Caco-2 (cell line): Measurements from ENCODE around the gene PLLP. TPM values are rescaled to one million over a fixed set of nuclear protein-coding genes. Genes with fewer than 3 reads are reported as not detected.

Source experiments
- BruUV-seq: library from RNA; stranded (reverse); fragments of 400-500 nt; replicated peaks from 2 replicates; lab custom pipeline; 2021; lab: Mats Ljungman, UMichigan
- CTCF ChIA-PET: fragments of 300-600 bp; sonication (Branson Sonifier 250); formaldehyde crosslinking; loops from one replicate; lab custom pipeline; 2022; ENCODE audit warnings: antibody characterized with exemption; lab: Charles Lee
- POLR2A ChIA-PET: fragments of 300-600 bp; sonication (Branson Sonifier 250); formaldehyde crosslinking; loops from one replicate; lab custom pipeline; 2022; ENCODE audit warnings: antibody characterized with exemption; lab: Charles Lee
- DNase-seq, 2 experiments: peaks; one replicate each; pipeline versions ENCODE4 v3.0.0 to v3.0.0-alpha.2; 2020 to 2022
- H3K27me3 ChIP-seq: replicated peaks from 2 replicates; pipeline ENCODE4 v1.6.0; 2011; ENCODE audit warnings: low read length; ENCODE audit not compliant: control insufficient read depth, insufficient read depth
- H3K36me3 ChIP-seq: 2 replicates; pipeline ENCODE4 v1.5.1; 2011; ENCODE audit warnings: low read length; ENCODE audit not compliant: control insufficient read depth, insufficient read depth
- H3K4me1 ChIP-seq: fragments of 250-450 bp; sonication (Bioruptor Pico); 2 replicates; pipeline ENCODE4 v1.5.1; 2020; ENCODE audit warnings: mild to moderate bottlenecking
- H3K4me3 ChIP-seq: 2 replicates; pipeline ENCODE4 v1.5.1; 2011; ENCODE audit warnings: low read depth, mild to moderate bottlenecking, control low read depth, low read length
- H3K9me3 ChIP-seq: fragments of 250-450 bp; sonication (Bioruptor Pico); 2 replicates; pipeline ENCODE4 v1.5.1; 2020; ENCODE audit warnings: mild to moderate bottlenecking, moderate library complexity
- H3K27ac Mint-ChIP-seq: one replicate; pipeline ENCODE4 v1.8.0; 2022; ENCODE audit warnings: mixed read lengths; ENCODE audit not compliant: unreplicated experiment
- H3K27me3 Mint-ChIP-seq: one replicate; pipeline ENCODE4 v1.8.0; 2022; ENCODE audit warnings: mixed read lengths; ENCODE audit not compliant: insufficient read depth, unreplicated experiment
- H3K36me3 Mint-ChIP-seq: one replicate; pipeline ENCODE4 v1.8.0; 2022; ENCODE audit warnings: mild to moderate bottlenecking, mixed read lengths; ENCODE audit not compliant: insufficient read depth, unreplicated experiment
- H3K4me1 Mint-ChIP-seq: one replicate; pipeline ENCODE4 v1.8.0; 2022; ENCODE audit warnings: low read depth, mixed read lengths; ENCODE audit not compliant: unreplicated experiment
- H3K4me3 Mint-ChIP-seq: one replicate; pipeline ENCODE4 v1.8.0; 2022; ENCODE audit warnings: mild to moderate bottlenecking, moderate library complexity, mixed read lengths; ENCODE audit not compliant: unreplicated experiment
- H3K9me3 Mint-ChIP-seq: one replicate; pipeline ENCODE4 v1.8.0; 2022; ENCODE audit warnings: mixed read lengths; ENCODE audit not compliant: unreplicated experiment
- CTCF ChIP-seq, 2 experiments: fragments of 200-600 bp in 1 of 2; IDR thresholded peaks; 1 replicate in 1 of 2; 2 replicates in 1 of 2; pipeline versions ENCODE4 v1.5.1 to v1.8.0; 2011 to 2022; ENCODE audit warnings: antibody characterized with exemption in 1 of 2, control low read depth in 1 of 2, inconsistent platforms in 1 of 2, low read depth in 1 of 2, low read length in 1 of 2, mild to moderate bottlenecking in 1 of 2, moderate library complexity in 1 of 2; ENCODE audit not compliant: insufficient read depth in 1 of 2, severe bottlenecking in 1 of 2, unreplicated experiment in 1 of 2
- intact Hi-C: fragments of 100-400 bp; cut with micrococcal nuclease; formaldehyde crosslinking; loops from one replicate; pipeline ENCODE4 v1.10.0; 2022; ENCODE audit not compliant: unreplicated experiment
- total RNA-seq: library from RNA; stranded (reverse); gene quantifications from 2 replicates; pipeline ENCODE4 v1.2.3, GENCODE V29; 2022

The PLLP gene
- total RNA-seq, 1 experiment from 2014 or later, result 53.0 TPM

GRCh38 chr16:57316390-57317017 is 32.0 kb upstream of the PLLP start:
- POLR2A ChIA-PET, result interaction anchor here (0.6 kb wide), 1 partner anchor 126 kb away, joined by 10 read pairs; no protein-coding TSS in a partner anchor
- CTCF ChIA-PET, result interaction anchor here (1.0 kb wide), 1 partner anchor 12 kb away, joined by 3 read pairs; no protein-coding TSS in a partner anchor
- peaks cover 17% of the 10 kb centered on the region for H3K4me1 ChIP-seq
- H3K4me1 Mint-ChIP-seq, result peaks cover 6% of the 10 kb centered on the region
- TF ChIP-seq CTCF (IDR thresholded peaks at IDR 0.05; ENCODE audit: insufficient read depth in 1 of 2, low read depth in 1 of 2, low read length in 1 of 2, severe bottlenecking in 1 of 2, unreplicated experiment in 1 of 2), result no peak
- no peaks in the 10 kb centered on the region for H3K27me3 Mint-ChIP-seq
- intact Hi-C loops, result no loop called here
- DNase-seq, result peak in 1 of 2 experiments; percentile 20
- no peak overlapping the region for H3K4me3 Mint-ChIP-seq
- no peaks in the 10 kb centered on the region for H3K9me3 ChIP-seq
- H3K27ac Mint-ChIP-seq, result no peak overlapping the region
- no TSS peak for BruUV-seq
- no peak overlapping the region for H3K4me3 ChIP-seq
- H3K27me3 ChIP-seq, result no peaks in the 10 kb centered on the region
- no peaks in the 10 kb centered on the region for H3K9me3 Mint-ChIP-seq
- H3K36me3 Mint-ChIP-seq, result no peaks in the 10 kb centered on the region
- H3K36me3 ChIP-seq, result no peaks in the 10 kb centered on the region

GRCh38 chr16:57315416-57315815 is 30.9 kb upstream of the PLLP start:
- peaks cover 6% of the 10 kb centered on the region for H3K4me1 Mint-ChIP-seq
- no peaks in the 10 kb centered on the region for H3K9me3 Mint-ChIP-seq
- TF ChIP-seq CTCF (IDR thresholded peaks at IDR 0.05; ENCODE audit: insufficient read depth in 1 of 2, low read depth in 1 of 2, low read length in 1 of 2, severe bottlenecking in 1 of 2, unreplicated experiment in 1 of 2), result no peak
- no peak overlapping the region for H3K27ac Mint-ChIP-seq
- H3K9me3 ChIP-seq, result no peaks in the 10 kb centered on the region
- no peak overlapping the region for H3K4me3 ChIP-seq
- ChIA-PET POLR2A (no interaction called here), CTCF (interaction anchor here (0.7 kb wide), 1 partner anchor 23 kb away, joined by 3 read pairs; no protein-coding TSS in a partner anchor)
- H3K27me3 Mint-ChIP-seq, result no peaks in the 10 kb centered on the region
- H3K36me3 Mint-ChIP-seq, result no peaks in the 10 kb centered on the region
- H3K4me3 Mint-ChIP-seq, result no peak overlapping the region
- no peaks in the 10 kb centered on the region for H3K36me3 ChIP-seq
- intact Hi-C loops, result no loop called here
- DNase-seq, result no peak
- H3K4me1 ChIP-seq, result peaks cover 17% of the 10 kb centered on the region
- BruUV-seq, result no TSS peak
- no peaks in the 10 kb centered on the region for H3K27me3 ChIP-seq

GRCh38 chr16:57314161-57314785 is 29.8 kb upstream of the PLLP start:
- no peaks in the 10 kb centered on the region for H3K27me3 Mint-ChIP-seq
- intact Hi-C loops, result no loop called here
- no peak for DNase-seq
- H3K27me3 ChIP-seq, result no peaks in the 10 kb centered on the region
- H3K4me3 ChIP-seq, result no peak overlapping the region
- H3K9me3 Mint-ChIP-seq, result no peaks in the 10 kb centered on the region
- no peaks in the 10 kb centered on the region for H3K36me3 ChIP-seq
- BruUV-seq, result no TSS peak
- no peak overlapping the region for H3K4me3 Mint-ChIP-seq
- H3K4me1 Mint-ChIP-seq, result peaks cover 6% of the 10 kb centered on the region
- no peak overlapping the region for H3K27ac Mint-ChIP-seq
- H3K9me3 ChIP-seq, result no peaks in the 10 kb centered on the region
- no peak for TF ChIP-seq CTCF (IDR thresholded peaks at IDR 0.05; ENCODE audit: insufficient read depth in 1 of 2, low read depth in 1 of 2, low read length in 1 of 2, severe bottlenecking in 1 of 2, unreplicated experiment in 1 of 2)
- ChIA-PET CTCF (interaction anchor here (1.7 kb wide), 1 partner anchor 14 kb away, joined by 4 read pairs; no protein-coding TSS in a partner anchor), POLR2A (no interaction called here)
- H3K4me1 ChIP-seq, result peaks cover 17% of the 10 kb centered on the region
- no peaks in the 10 kb centered on the region for H3K36me3 Mint-ChIP-seq
